ENCODE results near the gene CGRRF1.

- no peak for TF ChIP-seq CTCF (conservative IDR thresholded peaks at IDR 0.05)
- TF ChIP-seq ZFX (IDR thresholded peaks at IDR 0.05): no peak
Observed at GRCh38 chr14:54497224-54497623, 12.5 kb upstream of the CGRRF1 start.
